Muscle of back (tissue), 11 donors: ENCODE data around the gene NELFA. TPM values are rescaled to one million over a fixed set of nuclear protein-coding genes. Genes with fewer than 3 reads are reported as not detected.
"Not testable (repeated sequence)": the region's sequence is repeated elsewhere in the genome, so short reads cannot be mapped to it uniquely, and the experiment has no call there.

Experiments
- DNase-seq, 3 donors: peaks; one replicate each; pipeline versions ENCODE4 v3.0.0 to v3.0.0-alpha.2; 2013
- polyA plus RNA-seq, 10 donors: library from polyadenylated mRNA; unstranded; fragments of 120-200 nt; gene quantifications; one replicate each; pipeline ENCODE4 v1.2.1, GENCODE V29; 2013; ENCODE audit not compliant: insufficient read length in 10 of 10

Gene NELFA
- polyA plus RNA-seq, 10 donors: 16.8 to 25.6 (median 20.7) TPM

DNA sequence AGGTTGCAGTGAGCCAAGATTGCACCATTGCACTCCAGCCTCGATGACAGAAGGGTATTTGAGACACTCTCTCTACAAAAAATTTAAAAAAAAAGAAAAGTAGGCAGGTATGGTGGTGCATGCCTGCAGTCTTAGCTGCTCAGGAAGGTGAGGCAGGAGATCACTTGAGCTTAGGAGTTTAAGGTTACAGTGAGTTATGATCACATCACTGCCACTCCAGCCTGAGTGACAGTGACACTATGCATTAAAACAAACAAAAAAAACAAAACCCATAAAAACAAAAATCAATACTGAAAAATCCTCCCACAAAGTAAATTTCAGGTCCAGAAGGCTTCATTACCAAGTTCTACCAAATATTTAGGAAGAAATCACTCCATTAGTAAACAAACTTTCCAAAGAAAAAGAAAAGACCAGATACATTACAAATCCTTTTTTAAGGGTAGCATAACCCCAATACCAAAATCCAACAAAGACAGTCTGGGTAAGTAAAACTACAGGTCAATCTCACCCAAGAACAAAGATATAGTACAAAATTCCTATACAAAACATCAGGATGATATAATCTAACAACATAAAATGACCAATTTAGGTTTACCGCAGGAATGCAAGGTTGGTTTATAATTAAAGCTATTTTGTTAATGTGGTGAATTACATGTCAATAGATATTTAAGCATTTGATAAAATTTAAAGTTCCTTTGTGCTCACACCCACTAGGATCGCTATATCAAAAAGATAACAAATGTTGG is 11.7 kb downstream of the NELFA start:
- no peak for DNase-seq

DNA sequence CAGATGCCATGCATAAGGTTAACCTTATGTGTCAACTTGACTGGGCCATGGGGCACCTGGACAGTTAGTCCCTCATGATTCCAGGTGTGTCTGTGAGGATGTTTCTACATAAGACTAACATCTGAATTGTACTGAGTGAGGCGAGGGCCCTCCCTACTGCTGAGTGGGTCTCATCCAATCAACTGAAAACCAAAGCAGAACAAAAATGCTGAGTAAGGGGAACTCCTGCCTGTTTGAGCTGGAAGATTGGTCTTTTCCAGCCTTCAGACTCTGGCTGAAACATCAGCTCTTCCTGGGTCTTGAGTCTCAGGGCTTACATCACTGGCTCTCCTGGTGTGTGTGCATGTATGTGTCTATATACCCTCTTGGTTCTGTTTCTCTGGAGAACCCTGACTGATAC is 13.8 kb downstream of the NELFA start:
- DNase-seq: no peak

DNA sequence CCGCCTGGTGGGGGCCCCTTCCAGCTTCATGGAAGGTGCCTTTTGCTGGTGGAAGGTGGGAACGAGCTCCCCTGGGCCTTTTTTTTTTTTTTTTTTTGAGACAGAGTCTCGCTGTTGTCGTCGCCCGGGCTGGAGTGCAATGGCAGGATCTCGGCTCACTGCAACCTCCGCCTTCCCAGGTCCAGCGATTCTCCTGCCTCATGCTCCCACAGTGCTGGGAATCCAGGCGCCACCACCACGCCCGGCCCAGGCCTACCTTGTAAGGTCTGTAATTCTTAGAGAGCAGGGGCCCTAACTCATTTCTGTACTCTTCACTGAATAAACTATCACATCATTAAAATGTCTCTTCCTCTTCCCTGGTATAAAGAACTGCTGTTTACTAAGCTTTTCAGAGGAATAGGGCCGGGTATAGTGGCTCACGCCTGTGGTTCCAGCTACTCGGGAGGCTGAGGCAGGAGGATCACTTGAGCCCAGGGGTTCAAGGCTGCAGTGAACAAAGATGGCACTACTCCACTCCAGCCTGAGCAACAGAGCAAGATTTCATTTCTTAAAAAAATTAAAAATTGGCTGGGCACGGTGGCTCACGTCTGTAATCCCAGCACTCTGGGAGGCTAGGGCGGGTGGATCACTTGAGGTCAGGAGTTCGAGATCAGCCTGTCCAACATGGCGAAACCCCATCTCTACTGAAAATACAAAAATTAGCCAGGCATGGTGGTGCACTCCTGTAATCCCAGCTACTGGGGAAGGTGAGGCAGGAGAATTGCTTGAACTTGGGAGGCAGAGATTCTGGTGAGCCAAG is 14.9 kb downstream of the NELFA start:
- DNase-seq: not testable (repeated sequence)

DNA sequence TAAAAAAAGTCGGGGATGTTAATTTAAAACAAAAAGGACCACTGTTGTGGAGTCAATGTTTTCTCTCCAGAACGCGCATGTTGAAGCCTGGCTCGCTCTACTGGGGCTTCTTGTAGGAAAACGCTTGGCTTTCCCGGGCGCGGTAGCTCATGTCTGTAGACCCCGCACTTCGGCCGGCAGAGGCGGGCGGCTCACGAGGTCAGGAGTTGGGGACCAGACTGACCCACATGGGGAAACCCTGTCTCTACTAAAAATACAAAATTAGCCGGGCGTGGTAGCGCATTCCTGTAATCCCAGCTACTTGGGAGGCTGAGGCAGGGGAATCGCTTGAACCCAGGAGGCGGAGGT is 15.6 kb downstream of the NELFA start:
- no peak for DNase-seq

DNA sequence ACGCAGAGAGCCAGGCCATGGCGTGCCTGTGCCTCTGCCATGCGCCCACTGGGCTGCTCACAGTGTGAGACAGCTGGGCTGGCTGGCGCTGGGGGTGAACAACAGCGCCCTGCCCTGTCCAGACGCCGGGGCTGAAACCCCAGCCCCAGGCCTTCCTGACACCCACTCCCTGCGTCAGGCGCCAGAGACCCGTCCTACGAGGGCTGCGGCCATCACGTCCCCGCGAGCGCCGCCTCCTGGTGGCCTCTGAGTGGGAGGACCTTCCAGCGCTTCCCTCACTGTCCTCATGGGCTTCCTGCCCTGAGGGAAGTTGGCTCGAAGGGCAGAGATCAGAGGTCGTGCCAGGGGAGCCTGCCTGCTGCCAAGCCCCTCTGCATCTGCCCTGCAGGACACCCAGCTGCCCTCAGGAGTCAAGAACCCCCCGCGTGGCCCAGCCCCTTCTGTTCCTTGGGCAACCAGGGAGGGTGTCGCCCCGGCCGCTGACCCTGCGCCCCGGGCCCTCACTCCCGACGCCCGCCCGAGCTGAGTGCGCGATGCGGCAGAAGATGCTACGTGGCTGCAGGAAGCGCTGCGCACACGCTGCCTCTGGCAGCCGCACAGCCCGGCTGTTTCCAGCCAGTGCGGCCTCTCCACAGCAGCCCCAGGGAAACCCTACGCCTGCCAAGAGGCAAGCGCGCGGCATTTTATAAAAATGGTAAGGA is 16.2 kb downstream of the NELFA start:
- peak; percentile 33 to 82 (median 69) for DNase-seq

DNA sequence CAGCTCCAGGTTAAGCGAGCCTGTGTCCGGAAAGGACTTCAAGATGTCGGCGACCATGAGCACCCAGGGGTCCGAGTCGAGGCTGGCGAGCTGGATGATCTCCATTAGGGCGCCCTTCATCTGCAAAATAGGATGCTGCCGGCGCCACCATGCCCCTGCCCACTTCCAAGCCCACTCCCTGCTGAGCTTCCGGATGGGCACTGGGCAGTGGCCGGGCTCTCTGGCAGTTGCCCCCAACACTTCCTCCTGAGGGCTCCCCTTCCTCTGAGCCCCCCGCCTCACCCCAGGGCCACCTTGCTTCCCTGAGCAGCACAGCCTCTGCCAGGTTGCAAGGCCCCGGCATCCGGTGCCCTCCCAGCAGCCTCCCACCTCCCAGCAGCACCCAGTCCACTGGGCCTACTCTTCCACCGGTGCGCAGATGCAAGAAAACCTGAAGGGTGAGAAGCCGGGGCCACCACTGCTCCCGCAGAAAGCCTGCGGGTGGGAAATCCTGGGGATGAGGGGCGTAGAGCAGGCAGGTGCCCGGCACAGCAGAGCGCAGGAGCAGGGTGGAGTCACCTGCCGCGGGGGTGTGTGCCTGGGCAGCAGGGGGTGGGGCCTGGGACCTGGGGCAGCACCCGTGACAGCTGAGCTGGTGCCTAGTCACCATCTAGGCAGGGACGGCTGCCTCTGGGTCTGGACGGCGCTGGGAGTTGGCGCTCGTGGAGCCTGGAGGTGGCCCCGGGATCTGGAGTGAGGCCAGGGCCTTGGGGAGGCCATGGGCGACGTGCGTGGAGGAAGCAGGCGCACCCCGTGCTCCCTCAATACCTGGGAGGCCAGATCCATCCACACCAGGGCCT is 17.0 kb downstream of the NELFA start:
- no peak for DNase-seq

DNA sequence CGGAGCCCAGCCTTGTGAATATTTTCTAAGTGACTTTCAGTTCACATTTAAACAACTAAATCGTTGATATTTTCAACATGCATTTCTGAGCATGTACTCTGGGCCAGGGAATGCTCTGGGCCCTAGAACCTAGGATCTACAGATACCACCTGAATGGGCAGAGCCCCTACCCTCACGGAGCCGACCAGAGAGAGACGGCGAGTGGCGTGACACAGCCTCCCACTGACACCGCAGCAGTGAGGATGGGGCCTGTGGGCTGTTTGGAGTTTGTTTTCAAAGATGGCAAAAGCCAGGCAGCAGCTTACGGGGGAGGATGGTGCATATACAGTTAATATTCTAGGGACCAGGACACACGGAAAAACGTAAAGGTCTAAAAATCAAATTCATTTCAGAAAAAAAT is 17.7 kb downstream of the NELFA start:
- no peak for DNase-seq

DNA sequence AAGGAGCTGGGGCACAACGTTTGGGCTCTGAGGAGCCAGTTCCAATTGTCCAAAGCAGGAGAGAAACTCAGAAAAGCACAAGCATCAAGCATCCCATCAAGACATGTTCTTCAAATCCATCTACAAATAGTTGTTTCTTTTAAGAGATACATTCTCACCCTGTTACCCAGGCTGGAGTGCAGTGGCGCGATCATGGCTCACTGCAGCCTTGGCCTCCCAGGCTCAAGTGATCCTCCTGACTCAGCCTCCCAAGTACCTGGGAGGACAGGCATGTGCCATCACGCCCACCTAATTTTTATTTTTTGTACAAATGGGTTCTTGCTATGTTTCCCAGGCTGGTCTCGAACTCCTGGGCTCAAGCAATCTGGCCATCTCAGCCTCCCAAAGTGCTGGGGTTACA is 18.1 kb downstream of the NELFA start:
- DNase-seq: no peak

DNA sequence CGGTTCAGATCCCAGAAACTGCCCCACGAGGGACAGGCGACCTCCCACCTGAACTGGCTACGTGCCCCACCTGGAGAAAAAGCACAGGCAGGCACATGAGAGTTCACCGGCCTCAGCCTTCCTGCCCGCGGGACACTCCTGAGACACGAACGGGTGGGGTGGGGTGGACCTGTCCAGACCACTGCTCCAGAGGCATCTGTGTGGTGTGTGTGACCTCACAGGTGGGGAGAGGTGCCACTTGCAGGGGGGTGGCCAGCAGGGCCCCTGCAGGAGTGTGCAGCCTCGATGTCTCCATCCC is 18.5 kb downstream of the NELFA start:
- no peak for DNase-seq

DNA sequence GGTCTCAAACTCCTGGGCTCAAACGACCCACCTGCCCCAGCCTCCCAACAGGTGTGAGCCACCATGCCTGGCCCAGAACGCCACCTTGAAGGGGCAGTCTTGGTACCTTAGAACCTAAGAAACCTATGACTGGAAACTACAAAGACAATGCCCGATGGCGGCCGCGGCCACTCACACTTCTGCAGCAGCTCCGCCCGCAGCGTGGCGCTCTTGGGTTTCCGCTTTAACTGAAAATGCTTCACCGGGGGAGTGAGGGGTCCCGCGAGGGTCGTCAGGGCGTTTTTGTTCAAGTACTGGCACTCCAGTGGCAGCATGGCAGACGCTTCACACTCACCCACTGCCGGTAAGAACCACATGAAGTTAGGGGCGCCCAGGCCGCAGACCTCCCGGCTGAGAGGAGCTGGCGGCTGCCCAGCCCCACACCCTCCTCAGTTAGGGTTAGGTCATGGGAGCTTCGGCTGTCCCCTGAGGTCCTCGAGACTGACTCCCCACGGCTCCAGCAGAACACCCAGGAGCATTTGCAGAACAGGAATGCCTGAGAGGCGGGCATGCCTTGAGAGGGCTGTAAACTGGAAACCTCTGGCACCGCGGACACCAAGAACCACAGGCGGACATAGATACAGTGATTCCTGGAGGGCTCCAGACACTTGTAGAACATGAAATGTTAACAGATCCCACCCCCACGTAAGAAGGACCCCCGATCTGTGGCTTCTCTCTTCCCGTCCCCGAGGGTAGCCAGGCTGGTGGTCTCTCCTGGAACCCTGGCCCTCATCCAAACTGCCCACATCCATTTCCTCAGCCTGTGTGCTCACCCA is 19.0 kb downstream of the NELFA start:
- no peak for DNase-seq

DNA sequence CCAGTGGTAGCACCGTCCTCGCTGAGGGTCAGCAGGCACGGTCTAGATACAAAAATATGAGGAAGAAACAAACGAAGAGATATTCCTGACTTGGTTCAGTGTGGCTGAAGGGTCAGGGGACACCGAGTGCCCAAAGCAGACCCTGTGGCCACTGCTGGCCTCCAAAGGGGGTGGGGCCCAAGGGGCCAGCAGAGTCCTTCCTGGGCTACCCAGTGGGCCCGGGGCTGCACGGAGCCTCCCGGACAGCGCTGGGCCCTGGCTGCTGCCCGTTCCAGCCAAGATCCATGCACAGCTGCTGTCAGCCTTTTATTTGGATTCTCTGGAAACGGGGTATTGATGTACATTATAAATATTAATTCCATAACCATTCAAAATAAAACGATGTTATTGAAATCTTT is 20.4 kb downstream of the NELFA start:
- no peak for DNase-seq

DNA sequence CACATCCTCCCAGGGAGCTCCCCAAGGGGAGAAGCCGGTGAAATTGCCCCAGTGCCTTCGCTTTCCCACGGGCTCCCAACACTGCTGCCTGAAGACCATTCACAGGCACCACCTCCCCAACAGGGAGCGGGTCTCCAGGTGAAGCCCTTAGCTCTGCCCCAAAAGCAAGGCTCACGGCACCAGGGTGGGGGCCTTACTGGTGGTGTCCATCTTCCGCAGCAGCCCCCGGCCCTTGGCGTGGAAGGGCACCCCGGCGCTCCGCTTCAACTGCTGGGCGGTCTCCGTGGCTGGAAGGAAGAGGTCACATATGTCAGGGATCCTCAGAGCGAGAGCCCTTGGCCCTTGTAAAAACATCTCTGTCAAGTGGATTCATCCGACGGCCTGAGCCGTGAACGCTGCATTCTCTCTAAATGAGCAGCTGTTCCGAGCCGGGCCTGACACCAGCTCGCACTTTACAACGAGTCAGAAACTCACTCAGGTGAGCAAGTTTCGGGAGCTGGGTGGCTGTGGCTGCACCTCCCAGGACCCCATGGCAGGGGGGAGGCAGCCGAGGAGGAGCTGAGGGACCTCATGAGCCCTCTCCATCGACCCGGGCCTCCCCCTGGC is 20.9 kb downstream of the NELFA start:
- DNase-seq: no peak

DNA sequence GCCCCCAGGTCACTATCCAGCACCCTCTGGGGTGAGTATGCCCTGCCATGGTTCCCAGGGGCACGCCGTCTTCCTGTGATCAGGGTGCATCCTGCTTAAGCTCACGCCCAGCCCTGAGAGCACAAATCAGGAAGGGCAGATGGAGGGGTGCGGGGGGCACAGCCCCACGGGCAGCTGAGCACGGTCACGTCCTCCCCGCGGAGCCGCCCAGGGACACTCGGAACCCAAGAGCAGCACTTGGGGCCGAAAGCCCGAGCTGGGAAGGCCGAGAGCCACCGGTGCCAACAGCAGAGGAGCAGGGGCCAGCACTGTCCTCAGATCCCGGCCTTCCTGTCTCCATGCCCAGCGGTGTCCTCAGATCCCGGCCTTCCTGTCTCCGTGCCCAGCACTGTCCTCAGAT is 21.5 kb downstream of the NELFA start:
- DNase-seq: no peak

DNA sequence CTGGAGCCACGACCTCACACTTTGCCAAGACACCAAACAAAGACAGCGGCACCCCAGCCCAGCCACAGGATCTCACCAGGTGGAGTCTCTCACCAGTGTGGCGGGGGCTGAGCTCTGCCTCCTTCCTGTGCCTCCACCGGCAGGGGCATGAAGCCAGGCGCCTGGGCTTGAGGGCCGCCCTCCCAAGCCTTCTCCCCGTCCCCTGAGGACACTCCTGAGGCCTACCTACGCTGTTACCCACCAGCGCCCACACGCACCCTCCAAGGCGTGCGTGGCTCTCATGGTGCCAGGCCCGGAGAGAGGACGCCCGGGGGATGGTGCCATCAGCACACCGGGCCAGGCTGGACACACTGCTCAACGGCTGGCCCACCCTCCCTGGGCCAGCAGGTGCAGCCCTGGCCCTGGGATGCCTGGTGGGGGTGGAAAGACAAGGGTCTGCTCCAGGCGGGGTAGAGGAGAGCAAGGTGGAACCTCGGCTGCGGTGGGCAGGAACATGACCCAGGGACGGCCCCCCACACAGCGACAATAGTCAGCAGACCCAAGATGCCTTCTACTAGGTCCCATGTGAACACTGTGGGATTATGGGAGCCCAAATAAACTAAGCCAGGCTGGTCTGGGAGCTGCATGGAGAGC is 22.1 kb downstream of the NELFA start:
- DNase-seq: no peak

DNA sequence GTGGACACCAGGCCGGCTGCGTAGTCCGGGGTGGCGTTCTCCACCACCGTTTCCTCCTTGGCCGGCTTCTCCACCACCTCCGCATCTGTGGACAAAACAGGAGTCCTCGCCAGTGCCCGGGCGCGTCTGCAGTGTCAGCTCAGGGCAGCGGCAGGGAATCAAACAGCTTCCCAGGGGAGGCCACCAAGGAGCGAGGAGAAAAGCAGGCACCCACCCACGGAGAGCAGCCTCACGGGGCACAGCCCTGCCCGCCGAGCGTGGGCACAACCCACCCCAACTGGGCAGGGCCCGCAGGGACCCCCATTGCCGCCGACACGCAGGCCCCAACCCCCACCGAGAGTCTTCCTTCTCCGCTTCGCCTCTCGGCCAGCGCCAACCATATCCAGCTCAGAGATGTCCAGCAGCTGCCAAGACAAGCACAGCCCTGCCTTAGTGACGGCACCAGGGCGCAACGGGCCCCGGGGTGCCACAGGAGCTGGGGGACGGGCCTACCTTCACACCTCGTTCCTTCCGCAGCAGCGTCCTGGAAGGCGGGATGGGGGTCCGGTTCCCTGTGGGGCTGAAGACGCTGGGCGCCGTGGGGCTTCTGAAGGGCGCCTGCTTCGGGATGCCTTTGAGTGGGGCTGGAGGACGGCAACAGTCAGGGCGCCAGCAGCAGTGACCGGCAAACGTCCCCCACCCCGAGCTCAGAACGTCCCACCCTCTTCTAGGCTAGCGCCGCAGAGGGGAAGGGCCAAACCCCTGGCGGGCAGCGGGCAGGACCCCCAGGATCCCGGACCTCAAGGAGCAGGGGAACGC is 22.8 kb downstream of the NELFA start:
- no peak for DNase-seq

DNA sequence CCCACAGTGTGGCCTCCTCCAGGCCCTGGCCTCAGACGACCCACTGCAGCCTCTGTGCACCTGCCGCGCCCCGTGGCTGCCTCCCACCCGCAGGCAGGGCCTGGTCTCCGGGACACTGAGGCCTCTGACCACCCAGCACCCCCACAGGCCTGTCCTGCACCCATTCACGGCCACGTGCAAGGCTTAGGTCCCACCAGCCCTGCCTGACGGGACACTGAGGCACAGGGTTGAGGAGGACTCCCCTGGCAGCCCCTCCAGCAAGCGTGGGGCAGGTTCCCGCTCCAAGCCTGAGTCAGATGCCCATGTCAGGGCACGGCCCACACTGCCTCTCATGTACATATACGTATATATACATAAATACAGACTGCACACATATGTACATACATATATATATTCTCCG is 23.5 kb downstream of the NELFA start:
- DNase-seq: no peak

DNA sequence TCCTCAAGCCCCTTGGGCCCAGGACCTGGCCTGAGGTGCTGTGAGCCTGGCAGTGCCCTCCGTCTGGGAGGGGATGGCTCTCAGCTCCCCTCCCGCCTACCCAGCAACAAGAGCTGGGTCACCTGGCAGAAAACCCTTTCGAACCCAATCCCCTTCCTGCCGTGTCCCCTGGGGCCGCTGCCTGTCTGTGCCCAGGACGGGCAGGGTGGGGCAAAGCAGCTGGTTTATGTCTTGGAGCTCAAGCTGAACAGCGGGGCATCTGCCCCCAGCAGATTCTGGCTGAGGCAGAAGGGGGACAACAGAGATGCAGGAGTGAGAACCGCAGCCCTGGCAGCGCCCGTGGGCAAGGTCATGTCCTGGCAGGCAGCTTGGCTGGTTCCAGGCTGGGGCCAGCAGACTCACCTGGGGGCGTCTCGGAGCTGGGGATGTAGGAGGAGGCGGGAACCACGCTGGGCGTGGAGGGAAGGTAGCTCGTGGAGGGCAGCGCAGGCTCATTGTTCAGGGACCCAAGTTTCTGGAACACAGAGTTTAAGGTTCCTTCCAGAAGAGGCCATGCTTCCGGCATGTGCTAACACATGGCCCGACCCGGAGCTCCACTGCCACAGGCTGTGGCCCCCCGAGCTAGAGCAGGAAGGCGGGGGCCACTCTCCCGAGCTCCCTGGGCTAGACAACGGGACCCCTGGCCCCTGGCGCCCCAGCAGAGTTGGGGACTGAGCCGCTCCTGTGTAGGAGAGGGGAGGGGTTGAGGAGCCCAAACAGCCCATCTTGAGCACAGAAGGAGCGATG is 24.2 kb downstream of the NELFA start:
- DNase-seq: no peak

DNA sequence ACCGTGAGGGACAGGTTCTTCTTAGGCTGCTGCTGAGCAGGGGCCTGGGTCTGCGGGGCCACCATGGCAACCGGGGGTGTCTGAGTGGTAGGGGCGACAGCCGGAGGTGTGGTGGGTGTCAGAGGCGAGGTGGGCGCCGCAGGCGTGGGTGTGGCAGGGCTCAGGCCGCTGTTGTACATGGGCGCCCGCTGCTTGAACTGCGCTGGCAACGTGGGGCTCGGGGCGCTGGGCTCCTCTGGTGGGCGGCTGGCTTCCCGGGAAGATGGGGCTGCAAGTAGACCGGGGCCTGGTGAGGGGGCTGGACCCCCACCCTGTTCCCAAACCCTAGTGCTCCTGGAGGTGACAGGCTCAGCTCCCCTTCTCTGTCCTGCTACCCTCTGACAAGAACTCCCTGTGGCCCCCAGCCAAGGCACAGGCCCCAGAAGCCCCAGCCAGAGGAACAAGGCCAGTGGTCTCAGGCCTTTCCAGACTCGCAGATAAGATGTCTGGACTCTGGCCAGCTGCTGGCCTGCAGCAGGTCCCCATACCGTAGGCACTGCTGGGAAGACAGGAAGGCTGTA is 24.8 kb downstream of the NELFA start:
- no peak for DNase-seq
